ENCODE measurements around the gene SCLY.

- TF ChIP-seq CTCF (IDR thresholded peaks at IDR 0.05) (no peak), POLR2A (IDR thresholded peaks at IDR 0.05) (no peak), POLR2AphosphoS5 (IDR thresholded peaks at IDR 0.05; ENCODE audit: insufficient read depth in 1 of 2, low read depth in 1 of 2) (no peak)
These were observed 42.1 kb downstream of the SCLY start for GRCh38 chr2:238102865-238103264.

Data from vagina (tissue), 2 donors.